ENCODE data around the gene NANOG.
"Not testable (repeated sequence)": the region's sequence is repeated elsewhere in the genome, so short reads cannot be mapped to it uniquely, and the experiment has no call there.

Gene NANOG

GRCh38 chr12:7806863-7807487, 17.8 kb downstream of the NANOG start:
- peak; percentile 100 for TF ChIP-seq CTCF (IDR thresholded peaks at IDR 0.05; ENCODE audit: low read length, missing control alignments)
- DNase-seq (ENCODE audit: low read depth): peak; percentile 72
- H3K4me3 ChIP-seq (replicated peaks; ENCODE audit: low read depth, low read length): no peak overlapping the region

GRCh38 chr12:7825754-7826153, 36.6 kb downstream of the NANOG start:
- not testable (repeated sequence) for H3K4me3 ChIP-seq (replicated peaks; ENCODE audit: low read depth, low read length); DNase-seq (ENCODE audit: low read depth)

GRCh38 chr12:7829737-7830136, 40.5 kb downstream of the NANOG start:
- DNase-seq (ENCODE audit: low read depth); H3K4me3 ChIP-seq (replicated peaks; ENCODE audit: low read depth, low read length): not testable (repeated sequence)

GRCh38 chr12:7832059-7832696, 43.0 kb downstream of the NANOG start:
- TF ChIP-seq CTCF (IDR thresholded peaks at IDR 0.05; ENCODE audit: low read length, missing control alignments): peak; percentile 74
- peak; percentile 75 for DNase-seq (ENCODE audit: low read depth)
- H3K4me3 ChIP-seq (replicated peaks; ENCODE audit: low read depth, low read length): no peak overlapping the region

- not testable (repeated sequence) for DNase-seq (ENCODE audit: low read depth); H3K4me3 ChIP-seq (replicated peaks; ENCODE audit: low read depth, low read length)
Measured at GRCh38 chr12:7833201-7833600, 44.0 kb downstream of the NANOG start.

GRCh38 chr12:7833831-7834230, 44.6 kb downstream of the NANOG start:
- no peak for DNase-seq (ENCODE audit: low read depth)
- H3K4me3 ChIP-seq (replicated peaks; ENCODE audit: low read depth, low read length): no peak overlapping the region
- no peak for TF ChIP-seq CTCF (IDR thresholded peaks at IDR 0.05; ENCODE audit: low read length, missing control alignments)

- H3K4me3 ChIP-seq (replicated peaks; ENCODE audit: low read depth, low read length): no peak overlapping the region
- no peak for TF ChIP-seq CTCF (IDR thresholded peaks at IDR 0.05; ENCODE audit: low read length, missing control alignments)
- no peak for DNase-seq (ENCODE audit: low read depth)
Measured at GRCh38 chr12:7834701-7835100, 45.5 kb downstream of the NANOG start.

- no peak overlapping the region for H3K4me3 ChIP-seq (replicated peaks; ENCODE audit: low read depth, low read length)
- no peak for TF ChIP-seq CTCF (IDR thresholded peaks at IDR 0.05; ENCODE audit: low read length, missing control alignments)
- no peak for DNase-seq (ENCODE audit: low read depth)
Measured at GRCh38 chr12:7835116-7835515, 45.9 kb downstream of the NANOG start.
